GM12873 (cell line): ENCODE measurements around the gene MTMR2.

Source experiments
- CTCF ChIP-seq: IDR thresholded peaks from 2 replicates; pipeline ENCODE4 v1.5.1; 2012; ENCODE audit warnings: low read depth, mild to moderate bottlenecking, moderate library complexity, low read length, control low read depth; ENCODE audit not compliant: insufficient read depth; ENCODE audit errors: missing control alignments

MTMR2 gene

GRCh38 chr11:95792700-95793099 is 131.2 kb downstream of the MTMR2 start:
- TF ChIP-seq CTCF, result no peak

GRCh38 chr11:95792200-95792599 is 131.7 kb downstream of the MTMR2 start:
- no peak for TF ChIP-seq CTCF

GRCh38 chr11:95791709-95792033 is 132.2 kb downstream of the MTMR2 start:
- no peak for TF ChIP-seq CTCF

GRCh38 chr11:95790933-95791708 is 132.8 kb downstream of the MTMR2 start:
- TF ChIP-seq CTCF, result no peak

GRCh38 chr11:95790123-95790932 is 133.6 kb downstream of the MTMR2 start, which contains the start of gene CEP57:
Gene CEP57, plus strand, starts transcription at chr11:95790498. Its CDS starts 201 bp downstream, at chr11:95790699.
- TF ChIP-seq CTCF, result no peak

GRCh38 chr11:95789506-95790122 is 134.3 kb downstream of the MTMR2 start, which contains the start of gene FAM76B:
Gene FAM76B, minus strand, starts transcription at chr11:95789782. Its CDS starts 304 bp downstream, at chr11:95789478.
- TF ChIP-seq CTCF, result no peak
